B cell (primary cell): ENCODE data around the gene LAMP5.

Experiments used
- EZH2 ChIP-seq: IDR thresholded peaks from 2 replicates; pipeline ENCODE4 v1.6.1; 2012; ENCODE audit warnings: borderline replicate concordance, low read depth, mild to moderate bottlenecking, moderate library complexity, low read length; ENCODE audit not compliant: insufficient read depth, poor library complexity, severe bottlenecking
- TF ChIP-seq, protein P1 (sequence below): fragments of 200-600 bp; IDR thresholded peaks from one replicate; pipeline ENCODE4 v1.8.0; 2022; ENCODE audit warnings: antibody characterized with exemption, mild to moderate bottlenecking

DNA sequence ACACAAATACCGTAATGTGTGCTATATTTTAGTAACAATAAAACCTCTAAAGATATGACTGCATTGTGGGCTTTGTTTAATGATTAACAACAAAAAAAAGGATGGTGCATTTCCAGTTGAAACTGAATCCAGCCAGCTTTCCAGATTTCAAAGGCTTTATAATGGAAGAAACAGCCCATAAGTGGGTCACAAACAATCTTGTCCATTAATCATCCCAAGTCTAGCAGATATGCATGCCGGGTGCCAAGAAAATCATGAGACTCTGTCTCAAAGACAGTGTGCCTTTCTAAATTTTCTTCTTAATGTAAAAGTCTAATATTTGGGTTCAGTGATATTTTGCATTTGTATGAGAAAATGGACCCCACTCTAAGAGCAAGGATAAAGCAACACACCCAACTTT is 20.6 kb upstream of the LAMP5 start:
- TF ChIP-seq, protein P1, sequence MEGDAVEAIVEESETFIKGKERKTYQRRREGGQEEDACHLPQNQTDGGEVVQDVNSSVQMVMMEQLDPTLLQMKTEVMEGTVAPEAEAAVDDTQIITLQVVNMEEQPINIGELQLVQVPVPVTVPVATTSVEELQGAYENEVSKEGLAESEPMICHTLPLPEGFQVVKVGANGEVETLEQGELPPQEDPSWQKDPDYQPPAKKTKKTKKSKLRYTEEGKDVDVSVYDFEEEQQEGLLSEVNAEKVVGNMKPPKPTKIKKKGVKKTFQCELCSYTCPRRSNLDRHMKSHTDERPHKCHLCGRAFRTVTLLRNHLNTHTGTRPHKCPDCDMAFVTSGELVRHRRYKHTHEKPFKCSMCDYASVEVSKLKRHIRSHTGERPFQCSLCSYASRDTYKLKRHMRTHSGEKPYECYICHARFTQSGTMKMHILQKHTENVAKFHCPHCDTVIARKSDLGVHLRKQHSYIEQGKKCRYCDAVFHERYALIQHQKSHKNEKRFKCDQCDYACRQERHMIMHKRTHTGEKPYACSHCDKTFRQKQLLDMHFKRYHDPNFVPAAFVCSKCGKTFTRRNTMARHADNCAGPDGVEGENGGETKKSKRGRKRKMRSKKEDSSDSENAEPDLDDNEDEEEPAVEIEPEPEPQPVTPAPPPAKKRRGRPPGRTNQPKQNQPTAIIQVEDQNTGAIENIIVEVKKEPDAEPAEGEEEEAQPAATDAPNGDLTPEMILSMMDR, result no peak
- no peak for TF ChIP-seq EZH2
